IMR-90 (cell line): ENCODE measurements around the gene SEC16B. TPM values are rescaled to one million over a fixed set of nuclear protein-coding genes. Genes with fewer than 3 reads are reported as not detected.

Experiments
- ATAC-seq: fragments of 200-7000 bp; cut with Tn5 transposase; 2 replicates; pipeline ENCODE4 v1.9.1; 2020; ENCODE audit warnings: low read depth, mild to moderate bottlenecking, moderate library complexity
- BruUV-seq: library from RNA; stranded (reverse); fragments of 400-500 nt; replicated peaks from 2 replicates; lab custom pipeline; 2021; lab: Mats Ljungman, UMichigan
- CTCF ChIA-PET: fragments of 300-600 bp; formaldehyde crosslinking; extraction: SDS; loops from one replicate; lab custom pipeline; 2021; ENCODE audit warnings: antibody characterized with exemption; lab: Yijun Ruan, JAX
- POLR2A ChIA-PET: fragments of 300-600 bp; sonication (Branson Sonifier 250); formaldehyde crosslinking; loops from one replicate; lab custom pipeline; 2022; ENCODE audit warnings: antibody characterized with exemption; ENCODE audit not compliant: unreplicated experiment; lab: Charles Lee
- DNase-seq: peaks from one replicate; pipeline ENCODE4 v3.0.0; 2013
- H2AFZ ChIP-seq: replicated peaks from 2 replicates; pipeline ENCODE3; 2013; ENCODE audit warnings: low read length, mild to moderate bottlenecking; ENCODE audit not compliant: poor library complexity
- H2AK5ac ChIP-seq: 2 replicates; pipeline ENCODE4 v1.6.1; 2013; ENCODE audit warnings: low read depth, low read length, inconsistent platforms
- H2AK9ac ChIP-seq: replicated peaks from 2 replicates; pipeline ENCODE3; 2013; ENCODE audit warnings: mild to moderate bottlenecking, low read depth, low read length, moderate library complexity; ENCODE audit not compliant: poor library complexity
- H2BK120ac ChIP-seq: 2 replicates; pipeline ENCODE4 v1.6.1; 2013; ENCODE audit warnings: low read depth, low read length, inconsistent platforms
- H2BK15ac ChIP-seq: 3 replicates; pipeline ENCODE4 v1.6.1; 2013; ENCODE audit warnings: low read depth, low read length, inconsistent platforms
- H2BK20ac ChIP-seq: 2 replicates; pipeline ENCODE4 v1.6.1; 2013; ENCODE audit warnings: low read depth, mild to moderate bottlenecking, inconsistent platforms, low read length, moderate library complexity
- H2BK5ac ChIP-seq: 2 replicates; pipeline ENCODE4 v1.6.1; 2013; ENCODE audit warnings: mild to moderate bottlenecking, low read depth, low read length, inconsistent platforms; ENCODE audit not compliant: poor library complexity, severe bottlenecking
- H3K14ac ChIP-seq: replicated peaks from 2 replicates; pipeline ENCODE4 v1.6.1; 2013; ENCODE audit warnings: low read depth, low read length, inconsistent platforms
- H3K18ac ChIP-seq: 2 replicates; pipeline ENCODE4 v1.6.1; 2013; ENCODE audit warnings: low read depth, low read length, control low read depth
- H3K23ac ChIP-seq: 2 replicates; pipeline ENCODE4 v1.6.1; 2013; ENCODE audit warnings: low read depth, low read length, inconsistent platforms
- H3K27ac ChIP-seq: 2 replicates; pipeline ENCODE4 v1.5.1; 2013; ENCODE audit warnings: mild to moderate bottlenecking, control low read depth, low read length; ENCODE audit not compliant: insufficient read depth
- H3K27me3 ChIP-seq: 2 replicates; pipeline ENCODE4 v1.6.1; 2013; ENCODE audit warnings: low read length; ENCODE audit not compliant: control insufficient read depth, insufficient read depth
- H3K36me3 ChIP-seq: 2 replicates; pipeline ENCODE4 v1.6.1; 2013; ENCODE audit warnings: low read length, mixed read lengths; ENCODE audit not compliant: control insufficient read depth, insufficient read depth
- H3K4ac ChIP-seq: 2 replicates; pipeline ENCODE4 v1.6.1; 2013; ENCODE audit warnings: low read depth, low read length, inconsistent platforms
- H3K4me1 ChIP-seq: 2 replicates; pipeline ENCODE4 v1.6.1; 2013; ENCODE audit warnings: low read length, mixed read lengths; ENCODE audit not compliant: control insufficient read depth, insufficient read depth
- H3K4me2 ChIP-seq: 2 replicates; pipeline ENCODE4 v1.6.1; 2013; ENCODE audit warnings: low read depth, mild to moderate bottlenecking, control low read depth, low read length, moderate library complexity
- H3K4me3 ChIP-seq: 2 replicates; pipeline ENCODE4 v1.5.1; 2013; ENCODE audit warnings: low read depth, mild to moderate bottlenecking, control low read depth, low read length, moderate library complexity; ENCODE audit not compliant: insufficient read depth
- H3K56ac ChIP-seq: 2 replicates; pipeline ENCODE4 v1.6.1; 2013; ENCODE audit warnings: low read length, inconsistent platforms; ENCODE audit not compliant: insufficient read depth; ENCODE audit errors: extremely low read depth
- H3K79me1 ChIP-seq, 2 experiments: 2 replicates each; pipeline ENCODE4 v1.6.1; 2013; ENCODE audit warnings: low read length in 2 of 2, inconsistent platforms in 1 of 2, low read depth in 1 of 2
- H3K9ac ChIP-seq: 2 replicates; pipeline ENCODE4 v1.6.1; 2013; ENCODE audit warnings: low read depth, low read length, control low read depth
- H3K9me1 ChIP-seq: 2 replicates; pipeline ENCODE4 v1.6.1; 2013; ENCODE audit warnings: low read length, inconsistent platforms; ENCODE audit not compliant: insufficient read depth
- H3K9me3 ChIP-seq: 2 replicates; pipeline ENCODE4 v1.6.1; 2013; ENCODE audit warnings: low read length; ENCODE audit not compliant: control insufficient read depth, insufficient read depth
- H4K20me1 ChIP-seq: 2 replicates; pipeline ENCODE4 v1.6.1; 2013; ENCODE audit warnings: low read length, inconsistent platforms; ENCODE audit not compliant: insufficient read depth
- H4K5ac ChIP-seq: 2 replicates; pipeline ENCODE4 v1.6.1; 2013; ENCODE audit warnings: mild to moderate bottlenecking, low read depth, low read length, control low read depth
- H4K8ac ChIP-seq, 2 experiments: 2 replicates each; pipeline ENCODE4 v1.6.1; 2013; ENCODE audit warnings: low read depth in 2 of 2, low read length in 2 of 2, control low read depth in 1 of 2, inconsistent platforms in 1 of 2
- H4K91ac ChIP-seq: 2 replicates; pipeline ENCODE4 v1.6.1; 2013; ENCODE audit warnings: low read depth, low read length, inconsistent platforms; ENCODE audit not compliant: insufficient read depth
- BHLHE40 ChIP-seq: fragments of 150-350 bp; IDR thresholded peaks from 2 replicates; pipeline ENCODE4 v1.6.1; 2016; ENCODE audit warnings: mild to moderate bottlenecking, low read depth, low read length
- CTCF ChIP-seq: conservative IDR thresholded peaks from 2 replicates; pipeline ENCODE4 v1.5.1; 2012; ENCODE audit warnings: mild to moderate bottlenecking, low read depth, low read length, improper control_type of control experiment
- MAFK ChIP-seq: IDR thresholded peaks from 2 replicates; pipeline ENCODE4 v1.6.1; 2012; ENCODE audit warnings: low read depth, low read length, improper control_type of control experiment
- MXI1 ChIP-seq: IDR thresholded peaks from 2 replicates; pipeline ENCODE4 v1.6.1; 2012; ENCODE audit warnings: low read depth, mild to moderate bottlenecking, low read length, moderate library complexity, borderline replicate concordance
- POLR2A ChIP-seq: IDR thresholded peaks from 2 replicates; pipeline ENCODE4 v1.6.1; 2012; ENCODE audit warnings: mild to moderate bottlenecking, low read depth, low read length
- RAD21 ChIP-seq: IDR thresholded peaks from 2 replicates; pipeline ENCODE4 v1.6.1; 2012; ENCODE audit warnings: low read length, improper control_type of control experiment
- WGBS, 2 experiments: methylation state at CpG; one replicate each; pipeline versions ENCODE4 v1.1.5 to v1.1.7; 2013; ENCODE audit warnings: missing lambda C conversion rate in 2 of 2; ENCODE audit not compliant: insufficient read length in 1 of 2; ENCODE audit errors: extremely low coverage in 2 of 2; 5-methylcytosine and 5-hydroxymethylcytosine counted together
- dilution Hi-C: fragments of 300-500 bp; cut with HindIII; formaldehyde crosslinking; loops from one replicate; pipeline ENCODE4 v1.14.3; 2018; ENCODE audit warnings: low sequenced_read_pairs; ENCODE audit not compliant: unreplicated experiment
- in situ Hi-C: fragments of 300-500 bp; cut with MboI; formaldehyde crosslinking; loops from 3 replicates; pipeline ENCODE4 v1.14.3; 2019; ENCODE audit warnings: low sequenced_read_pairs, inconsistent platforms, mixed read lengths
- intact Hi-C: fragments of 100-400 bp; cut with micrococcal nuclease; formaldehyde crosslinking; loops from 2 replicates; pipeline ENCODE4 v1.10.0; 2022
- polyA plus RNA-seq, 3 experiments: library from polyadenylated mRNA; depleted of rRNA; stranded (reverse); fragments of >200 nt; gene quantifications; 2 replicates each; pipeline ENCODE4 v1.2.3, GENCODE V29; 2012; ENCODE audit warnings: low replicate concordance in 1 of 3
- total RNA-seq: library from RNA; depleted of rRNA; stranded (reverse); fragments of >200 nt; gene quantifications from 2 replicates; pipeline ENCODE4 v1.2.3, GENCODE V29; 2012

SEC16B gene
- total and polyA plus RNA-seq, 2 of the 4 experiments (the other 2 are of a cell fraction) = 4.3 TPM

GRCh38 chr1:177979272-177979671, 9.4 kb upstream of the SEC16B start:
- no peak overlapping the region for H2BK5ac ChIP-seq
- H3K36me3 ChIP-seq = no peaks in the 10 kb centered on the region
- no peak for TF ChIP-seq RAD21
- TF ChIP-seq MXI1 = no peak
- no peak for TF ChIP-seq POLR2A
- no peak for TF ChIP-seq CTCF
- TF ChIP-seq BHLHE40 = no peak
- TF ChIP-seq MAFK = no peak
- H3K18ac ChIP-seq = no peak overlapping the region
- no peak overlapping the region for H4K5ac ChIP-seq
- no peak overlapping the region for H3K4ac ChIP-seq
- no peak overlapping the region for H2BK15ac ChIP-seq
- ChIA-PET POLR2A (no interaction called here), CTCF (no interaction called here)
- no TSS peak for BruUV-seq
- H2BK20ac ChIP-seq = no peak overlapping the region
- no peak overlapping the region for H3K4me3 ChIP-seq
- no peaks in the 10 kb centered on the region for H3K9me3 ChIP-seq
- peaks cover 8% of the 10 kb centered on the region for H3K4me1 ChIP-seq
- no peaks in the 10 kb centered on the region for H3K27me3 ChIP-seq
- intact Hi-C loops (no loop called here), in situ Hi-C loops (no loop called here), dilution Hi-C loops (no loop called here)
- H2AK9ac ChIP-seq = no peak overlapping the region
- ATAC-seq (no peak), DNase-seq (no peak)
- no peak overlapping the region for H2AK5ac ChIP-seq
- no peak overlapping the region for H4K91ac ChIP-seq
- no CpG with 5 or more reads among the region's 1 CpG for WGBS, 2 experiments
- H3K27ac ChIP-seq = no peak overlapping the region
- no peak overlapping the region for H3K4me2 ChIP-seq
- 0 out of 2 replicates have a peak, but pooled peaks cover 8% of the 10 kb centered on the region for H3K9me1 ChIP-seq
- H4K8ac ChIP-seq = no peak overlapping the region
- no peak overlapping the region for H3K14ac ChIP-seq
- H2BK120ac ChIP-seq = no peak overlapping the region
- H2AFZ ChIP-seq = no peak overlapping the region
- no peak overlapping the region for H3K23ac ChIP-seq
- no peak overlapping the region for H3K56ac ChIP-seq
- no peak overlapping the region for H3K9ac ChIP-seq
- H4K20me1 ChIP-seq = no peaks in the 10 kb centered on the region
- peaks cover 0 to 3% of the 10 kb centered on the region in 2 experiments; a peak in 1 of 4 replicates for H3K79me1 ChIP-seq
